ENCODE measurements around the gene TAF4.

Gene TAF4

DNA sequence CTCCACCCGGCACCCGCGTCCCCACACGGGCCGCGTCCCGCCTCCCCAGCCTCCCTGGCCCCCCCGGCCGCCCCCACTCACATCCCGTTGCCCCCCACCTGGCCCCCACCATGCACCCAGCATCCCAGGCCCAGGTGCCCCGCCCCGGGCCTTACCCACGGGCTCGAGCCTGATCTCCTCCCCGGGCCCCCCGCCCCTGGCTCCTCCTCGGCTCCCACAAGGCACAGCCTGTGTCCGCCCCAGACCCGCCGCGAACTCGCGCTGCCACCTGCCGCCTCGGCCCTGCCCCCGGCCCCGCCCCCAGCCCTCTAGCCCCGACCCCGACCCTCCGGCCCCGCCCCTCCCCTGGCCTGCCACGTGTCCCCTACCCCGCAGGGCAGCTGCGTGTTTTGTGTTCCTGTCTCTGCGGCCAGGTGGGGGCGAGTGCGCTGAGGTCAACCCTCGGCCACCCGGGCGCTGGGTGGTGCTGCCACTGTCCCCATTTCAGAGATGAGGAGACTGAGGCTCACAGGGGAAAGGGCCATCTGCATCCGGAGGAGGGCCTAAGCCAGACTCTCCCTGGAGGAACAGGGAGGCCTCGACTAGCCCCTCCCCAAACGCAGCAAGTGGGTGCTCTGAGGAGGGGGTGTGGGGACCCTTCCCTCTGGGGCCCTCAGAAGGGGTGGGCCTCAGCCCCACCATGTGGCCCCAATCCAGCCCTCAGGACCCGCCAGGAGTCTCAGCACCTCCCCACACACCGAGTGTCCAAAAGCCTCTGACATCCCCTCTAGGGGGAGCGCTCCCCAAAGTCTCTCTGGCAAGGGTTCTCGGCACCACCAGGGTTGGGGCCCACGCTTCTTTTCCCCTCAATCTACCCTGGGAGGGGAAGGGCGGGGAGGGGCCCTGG is 99.8 kb downstream of the TAF4 start:
- ATAC-seq (replicated peaks): no peak
- H3K9me3 Mint-ChIP-seq: no peaks in the 10 kb centered on the region
- peaks cover 3% of the 10 kb centered on the region for H3K36me3 Mint-ChIP-seq (ENCODE audit: insufficient read depth)
- no peak for DNase-seq
- H3K4me3 Mint-ChIP-seq: peak overlapping the region in 1 of 2 donors; percentile 21
- peaks cover 20 to 71% of the 10 kb centered on the region in 2 donors for H3K27me3 Mint-ChIP-seq
- peaks cover 6 to 7% of the 10 kb centered on the region in 2 donors for H3K4me1 Mint-ChIP-seq (ENCODE audit: low read depth in 2 of 2)
- H3K27ac Mint-ChIP-seq: peak overlapping the region in 1 of 2 donors; percentile 55

DNA sequence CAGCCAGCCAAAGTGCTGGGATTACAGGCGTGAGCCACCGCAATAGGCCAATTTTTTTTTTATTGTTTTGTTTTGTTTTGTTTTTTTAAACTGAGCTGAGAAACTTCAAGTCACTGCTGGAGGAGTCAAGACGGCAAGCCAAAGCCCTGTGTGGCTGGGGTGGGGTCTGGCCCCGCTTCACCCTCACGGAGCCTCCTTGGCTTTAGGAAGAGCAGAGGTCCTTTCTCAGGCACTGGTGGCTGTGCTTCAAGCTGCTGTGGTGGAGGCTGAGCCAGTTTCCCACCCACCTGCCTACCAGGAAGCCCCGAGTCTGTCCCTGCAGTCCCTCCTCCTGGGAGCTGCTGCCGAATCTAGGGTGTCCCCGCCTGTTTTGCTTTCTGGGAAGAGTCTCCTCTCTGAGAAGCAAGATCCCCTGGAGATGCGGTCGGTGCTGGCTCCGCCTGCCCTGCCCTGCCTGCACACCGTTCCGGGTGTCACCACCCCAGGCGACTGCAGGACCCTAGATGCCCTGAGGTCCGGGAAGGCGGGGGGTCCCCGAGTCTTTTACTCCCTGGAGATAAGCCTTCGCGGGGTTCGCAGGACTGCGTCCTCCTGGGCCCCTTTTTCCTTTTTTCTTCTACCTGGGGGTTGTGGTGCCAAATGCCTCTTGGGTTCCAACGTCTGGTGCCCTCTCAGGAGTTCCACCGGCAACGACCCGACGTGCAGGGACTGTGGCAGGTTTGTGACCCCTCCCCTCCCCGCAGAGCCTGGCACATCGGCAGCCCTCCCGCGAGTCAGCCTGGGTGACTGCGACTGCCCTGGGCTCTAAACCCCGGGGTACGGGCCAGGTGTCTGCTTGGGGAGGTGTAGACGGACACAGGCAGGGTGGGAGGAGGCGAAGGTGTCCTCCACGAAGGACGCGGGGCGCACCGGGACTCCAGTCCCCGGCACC is 100.7 kb downstream of the TAF4 start:
- Mint-ChIP-seq H3K27ac (no peak overlapping the region), H3K36me3 (ENCODE audit: insufficient read depth) (peaks cover 3% of the 10 kb centered on the region), H3K27me3 (peaks cover 20 to 72% of the 10 kb centered on the region in 2 donors), H3K4me3 (no peak overlapping the region), H3K4me1 (ENCODE audit: low read depth in 2 of 2) (peaks cover 4 to 7% of the 10 kb centered on the region in 2 donors), H3K9me3 (no peaks in the 10 kb centered on the region)
- DNase-seq (no peak), ATAC-seq (replicated peaks) (no peak)

- H3K9me3 Mint-ChIP-seq: no peaks in the 10 kb centered on the region
- no peak for ATAC-seq (replicated peaks)
- H3K4me1 Mint-ChIP-seq (ENCODE audit: low read depth in 2 of 2): peaks cover 4 to 7% of the 10 kb centered on the region in 2 donors
These were observed 101.6 kb downstream of the TAF4 start for GRCh38 chr20:61963885-61964674.

DNA sequence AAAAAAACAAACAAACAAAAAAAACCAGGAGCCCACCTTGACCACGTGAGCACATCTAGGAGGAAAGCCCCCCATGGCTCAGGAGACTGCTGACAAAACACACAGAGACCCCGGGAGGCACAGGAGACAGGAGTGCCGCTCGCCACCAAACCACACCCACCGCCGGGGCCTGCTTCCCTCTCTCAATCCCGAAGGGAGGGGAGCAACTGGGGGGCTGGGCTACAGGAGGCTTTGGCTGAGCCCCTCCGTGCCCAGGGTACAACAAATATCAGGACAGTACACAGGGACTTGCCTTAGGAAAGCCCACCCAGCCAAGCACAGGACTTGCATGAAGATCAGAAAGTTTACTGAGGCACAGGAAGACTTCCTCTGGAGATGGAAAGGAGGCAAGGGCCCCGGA is 102.5 kb downstream of the TAF4 start:
- DNase-seq: no peak
- peaks cover 4 to 6% of the 10 kb centered on the region in 2 donors for H3K4me1 Mint-ChIP-seq (ENCODE audit: low read depth in 2 of 2)
- peak overlapping the region in 1 of 2 donors; percentile 26 for H3K27ac Mint-ChIP-seq

More at GRCh38 chr20:61963885-61964674, 101.6 kb downstream of the TAF4 start:
- Mint-ChIP-seq H3K27ac (peak overlapping the region in 1 of 2 donors; percentile 26), H3K27me3 (peaks cover 20 to 72% of the 10 kb centered on the region in 2 donors), H3K4me3 (no peak overlapping the region), H3K36me3 (ENCODE audit: insufficient read depth) (peaks cover 3% of the 10 kb centered on the region)
- DNase-seq: no peak

DNA sequence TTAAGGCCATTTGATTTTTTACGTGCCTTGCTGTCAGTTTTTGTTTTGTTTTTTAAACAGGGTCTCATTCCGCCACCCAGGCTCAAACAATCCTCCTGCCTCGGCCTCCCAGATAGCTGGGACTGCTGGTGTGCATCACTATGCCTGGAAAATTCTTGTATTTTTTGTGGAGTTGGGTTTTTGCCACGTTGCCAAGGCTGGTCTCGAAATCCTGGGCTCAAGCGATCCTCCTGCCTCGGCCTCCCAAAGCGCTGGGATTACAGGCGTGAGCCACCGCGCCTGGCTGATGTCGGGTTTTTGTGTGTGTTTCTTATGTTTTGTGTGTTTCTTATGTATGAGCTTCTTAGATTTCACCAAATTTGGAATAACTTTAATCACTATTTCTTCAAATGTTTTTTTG is 104.8 kb downstream of the TAF4 start:
- no peak for ATAC-seq (replicated peaks)
- Mint-ChIP-seq H3K27ac (no peak overlapping the region), H3K9me3 (no peaks in the 10 kb centered on the region), H3K4me1 (ENCODE audit: low read depth in 2 of 2) (no peaks in the 10 kb centered on the region), H3K27me3 (peaks cover 10 to 44% of the 10 kb centered on the region in 2 donors), H3K4me3 (no peak overlapping the region), H3K36me3 (ENCODE audit: insufficient read depth) (peaks cover 3% of the 10 kb centered on the region)
- DNase-seq: no peak

More for the DNA sequence above, 102.5 kb downstream of the TAF4 start:
- H3K36me3 Mint-ChIP-seq (ENCODE audit: insufficient read depth): peaks cover 3% of the 10 kb centered on the region
- no peak for ATAC-seq (replicated peaks)
- no peak overlapping the region for H3K4me3 Mint-ChIP-seq
- H3K9me3 Mint-ChIP-seq: no peaks in the 10 kb centered on the region
- peaks cover 17 to 64% of the 10 kb centered on the region in 2 donors for H3K27me3 Mint-ChIP-seq

GRCh38 chr20:61958773-61959700 is 106.6 kb downstream of the TAF4 start:
- peaks cover 15 to 44% of the 10 kb centered on the region in 2 donors for H3K27me3 Mint-ChIP-seq
- H3K4me1 Mint-ChIP-seq (ENCODE audit: low read depth in 2 of 2): no peaks in the 10 kb centered on the region
- H3K36me3 Mint-ChIP-seq (ENCODE audit: insufficient read depth): peaks cover 3% of the 10 kb centered on the region
- ATAC-seq (replicated peaks) (no peak), DNase-seq (no peak)
- no peak overlapping the region for H3K4me3 Mint-ChIP-seq
- H3K27ac Mint-ChIP-seq: no peak overlapping the region
- H3K9me3 Mint-ChIP-seq: no peaks in the 10 kb centered on the region

DNA sequence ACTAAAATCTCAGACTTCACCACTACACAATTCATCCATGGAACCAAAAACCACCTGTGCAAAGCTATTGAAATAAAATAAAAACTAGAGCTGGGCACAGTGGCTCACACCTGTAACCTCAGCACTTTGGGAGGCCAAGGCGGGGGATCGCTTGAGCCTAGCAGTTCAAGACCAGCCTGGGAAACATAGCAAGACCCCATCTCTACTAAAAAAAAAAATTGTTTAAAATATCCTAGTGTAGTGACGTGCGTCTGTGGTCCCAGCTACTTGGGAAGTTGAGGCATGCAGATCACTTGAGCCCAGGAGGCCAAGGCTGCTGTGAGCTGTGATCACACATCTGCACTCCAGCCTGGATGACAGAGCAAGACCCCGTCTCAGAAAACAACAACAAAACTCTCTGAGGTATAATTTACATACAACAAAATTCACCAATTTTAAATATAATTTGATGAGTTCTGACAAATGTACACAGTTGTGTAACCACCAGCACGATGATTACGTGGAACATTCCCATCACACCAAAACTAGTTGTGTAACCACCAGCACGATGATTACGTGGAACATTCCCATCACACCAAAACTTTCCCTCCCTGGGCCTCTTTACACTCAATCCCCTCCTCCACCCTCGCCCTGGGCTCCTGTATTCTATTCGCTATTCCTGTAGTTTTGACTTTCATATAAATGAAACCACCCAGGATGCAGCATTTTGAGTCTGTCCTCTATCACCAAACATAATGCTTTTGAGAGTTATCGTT is 107.5 kb downstream of the TAF4 start:
- H3K4me3 Mint-ChIP-seq: no peak overlapping the region
- no peaks in the 10 kb centered on the region for H3K9me3 Mint-ChIP-seq
- H3K27ac Mint-ChIP-seq: no peak overlapping the region
- H3K4me1 Mint-ChIP-seq (ENCODE audit: low read depth in 2 of 2): no peaks in the 10 kb centered on the region
- H3K36me3 Mint-ChIP-seq (ENCODE audit: insufficient read depth): peaks cover 3% of the 10 kb centered on the region
- H3K27me3 Mint-ChIP-seq: peaks cover 9 to 44% of the 10 kb centered on the region in 2 donors
- ATAC-seq (replicated peaks) (no peak), DNase-seq (no peak)

- H3K36me3 Mint-ChIP-seq (ENCODE audit: insufficient read depth): peaks cover 3% of the 10 kb centered on the region
- peaks cover 15 to 46% of the 10 kb centered on the region in 2 donors for H3K27me3 Mint-ChIP-seq
- H3K27ac Mint-ChIP-seq: no peak overlapping the region
- ATAC-seq (replicated peaks): no peak
- H3K4me1 Mint-ChIP-seq (ENCODE audit: low read depth in 2 of 2): no peaks in the 10 kb centered on the region
- no peak overlapping the region for H3K4me3 Mint-ChIP-seq
- no peaks in the 10 kb centered on the region for H3K9me3 Mint-ChIP-seq
- no peak for DNase-seq
These were observed 109.0 kb downstream of the TAF4 start for GRCh38 chr20:61956396-61957342.

GRCh38 chr20:61955668-61956395 is 109.8 kb downstream of the TAF4 start:
- Mint-ChIP-seq H3K9me3 (no peaks in the 10 kb centered on the region), H3K4me3 (no peak overlapping the region), H3K4me1 (ENCODE audit: low read depth in 2 of 2) (no peaks in the 10 kb centered on the region), H3K27ac (no peak overlapping the region), H3K27me3 (peaks cover 15 to 40% of the 10 kb centered on the region in 2 donors), H3K36me3 (ENCODE audit: insufficient read depth) (no peaks in the 10 kb centered on the region)
- ATAC-seq (replicated peaks): no peak
- DNase-seq: no peak

DNA sequence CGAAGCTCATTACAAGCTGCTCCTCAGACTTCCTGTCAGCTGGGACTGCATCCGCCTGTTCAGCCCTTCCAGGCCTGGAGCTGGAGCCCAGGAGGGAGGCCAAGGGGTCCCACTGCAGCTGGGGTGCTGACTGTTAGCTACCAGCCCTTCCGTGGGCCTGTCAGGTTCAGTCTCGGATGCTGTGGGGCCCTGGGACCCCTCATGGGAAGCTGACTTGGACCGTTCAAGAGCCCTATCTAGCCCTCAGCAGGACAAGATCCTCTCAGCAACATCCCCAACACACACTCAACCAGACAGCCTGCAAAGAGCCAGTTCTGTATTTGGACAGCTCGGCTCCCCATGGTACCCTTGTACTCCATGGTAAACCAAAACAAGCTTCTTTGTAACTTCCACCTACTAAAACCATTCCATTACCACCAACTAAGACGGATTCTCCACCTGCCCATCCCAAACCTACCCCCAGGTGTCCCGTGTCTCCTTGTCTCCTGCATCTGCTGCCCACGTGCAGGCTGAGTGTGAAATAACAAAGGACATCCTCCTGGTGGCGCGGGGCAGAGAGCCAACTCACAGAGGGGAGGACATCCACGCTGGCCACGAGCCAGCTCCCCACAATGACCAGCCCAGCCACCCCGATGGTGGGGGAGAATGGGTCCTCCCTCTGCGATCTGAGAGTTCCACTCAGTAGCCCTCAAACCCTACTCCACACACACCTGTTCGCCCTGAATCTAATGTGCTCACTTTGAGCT is 111.2 kb downstream of the TAF4 start:
- no peaks in the 10 kb centered on the region for H3K4me1 Mint-ChIP-seq (ENCODE audit: low read depth in 2 of 2)
- DNase-seq (no peak), ATAC-seq (replicated peaks) (no peak)
- no peaks in the 10 kb centered on the region for H3K9me3 Mint-ChIP-seq
- no peaks in the 10 kb centered on the region for H3K36me3 Mint-ChIP-seq (ENCODE audit: insufficient read depth)
- no peak overlapping the region for H3K4me3 Mint-ChIP-seq
- peaks cover 15 to 38% of the 10 kb centered on the region in 2 donors for H3K27me3 Mint-ChIP-seq
- no peak overlapping the region for H3K27ac Mint-ChIP-seq
